PC-3 (cell line): ENCODE measurements around the gene PLA2G15. TPM values are rescaled to one million over a fixed set of nuclear protein-coding genes. Genes with fewer than 3 reads are reported as not detected.

Experiments used
- ATAC-seq: fragments of 200-7000 bp; cut with Tn5 transposase; 2 replicates; pipeline ENCODE4 v1.9.1; 2020; ENCODE audit warnings: mild to moderate bottlenecking, moderate library complexity
- BruUV-seq: library from RNA; stranded (reverse); fragments of 400-500 nt; replicated peaks from 2 replicates; lab custom pipeline; 2021; lab: Mats Ljungman, UMichigan
- CTCF ChIA-PET: fragments of 300-600 bp; sonication (Branson Sonifier 250); formaldehyde crosslinking; loops from one replicate; lab custom pipeline; 2022; ENCODE audit warnings: antibody characterized with exemption; lab: Charles Lee
- POLR2A ChIA-PET: fragments of 300-600 bp; sonication (Branson Sonifier 250); formaldehyde crosslinking; loops from one replicate; lab custom pipeline; 2022; ENCODE audit warnings: antibody characterized with exemption; ENCODE audit not compliant: unreplicated experiment; lab: Charles Lee
- DNase-seq: peaks from one replicate; pipeline ENCODE4 v3.0.0-alpha.2; 2015
- H2AFZ ChIP-seq: fragments of 300-600 bp; sonication (generic); 2 replicates; pipeline ENCODE4 v1.6.0; 2016; ENCODE audit warnings: antibody characterized with exemption, low read length
- H3F3A ChIP-seq: fragments of 300-600 bp; sonication (generic); one replicate; pipeline ENCODE4 v1.6.0; 2017; ENCODE audit warnings: antibody characterized with exemption, low read length, control low read depth, mild to moderate bottlenecking; ENCODE audit not compliant: unreplicated experiment
- H3K27ac ChIP-seq: fragments of 300-600 bp; sonication (generic); 2 replicates; pipeline ENCODE4 v1.5.1; 2016; ENCODE audit warnings: mild to moderate bottlenecking, low read length
- H3K27me3 ChIP-seq: fragments of 300-600 bp; sonication (generic); 2 replicates; pipeline ENCODE4 v1.6.1; 2016; ENCODE audit warnings: low read length, mixed read lengths
- H3K36me3 ChIP-seq: fragments of 300-600 bp; sonication (generic); 2 replicates; pipeline ENCODE4 v1.6.1; 2016; ENCODE audit warnings: low read depth, mixed run types, low read length, mixed read lengths
- H3K4me1 ChIP-seq: fragments of 300-600 bp; sonication (generic); 2 replicates; pipeline ENCODE4 v1.5.1; 2016; ENCODE audit warnings: low read length; ENCODE audit not compliant: insufficient read depth
- H3K4me2 ChIP-seq: fragments of 300-600 bp; sonication (generic); 2 replicates; pipeline ENCODE4 v1.6.0; 2016; ENCODE audit warnings: low read length
- H3K4me3 ChIP-seq: fragments of 300-600 bp; sonication (generic); 2 replicates; pipeline ENCODE4 v1.5.1; 2016; ENCODE audit warnings: mild to moderate bottlenecking, low read length, mixed read lengths
- H3K79me2 ChIP-seq: fragments of 300-600 bp; sonication (generic); 2 replicates; pipeline ENCODE4 v1.6.1; 2017; ENCODE audit warnings: low read length, mixed read lengths
- H3K9ac ChIP-seq: fragments of 300-600 bp; sonication (generic); 2 replicates; pipeline ENCODE4 v1.6.0; 2016; ENCODE audit warnings: mild to moderate bottlenecking, low read length
- H3K9me2 ChIP-seq: fragments of 300-600 bp; sonication (generic); replicated peaks from 2 replicates; pipeline ENCODE4 v1.6.1; 2016; ENCODE audit warnings: mixed run types, low read length, mixed read lengths
- H3K9me3 ChIP-seq: fragments of 300-600 bp; sonication (generic); 2 replicates; pipeline ENCODE4 v1.6.1; 2016; ENCODE audit warnings: low read length, mixed read lengths
- H4K20me1 ChIP-seq: fragments of 300-600 bp; sonication (generic); 2 replicates; pipeline ENCODE4 v1.6.1; 2016; ENCODE audit warnings: low read length, mixed read lengths
- CTCF ChIP-seq: fragments of 300-600 bp; sonication (generic); conservative IDR thresholded peaks from 2 replicates; pipeline ENCODE4 v1.5.1; 2017; ENCODE audit warnings: antibody characterized with exemption, low read depth, mild to moderate bottlenecking, low read length
- EZH2 ChIP-seq: fragments of 300-600 bp; sonication (generic); IDR thresholded peaks from one replicate; pipeline ENCODE4 v1.6.1; 2017; ENCODE audit warnings: antibody characterized with exemption, mild to moderate bottlenecking, low read length; ENCODE audit not compliant: unreplicated experiment
- EZH2phosphoT487 ChIP-seq: fragments of 300-600 bp; sonication (generic); IDR thresholded peaks from 2 replicates; pipeline ENCODE4 v1.6.1; 2018; ENCODE audit warnings: mild to moderate bottlenecking, antibody characterized with exemption, low read length, borderline replicate concordance
- intact Hi-C: fragments of 100-400 bp; cut with micrococcal nuclease; formaldehyde crosslinking; loops from 2 replicates; pipeline ENCODE4 v1.9.0; 2023
- total RNA-seq: library from RNA; depleted of rRNA; stranded (reverse); fragments of >200 nt; gene quantifications from 2 replicates; pipeline ENCODE4 v1.2.3, GENCODE V29; 2014

The PLA2G15 gene
- total RNA-seq, 1 experiment from 2014 or later = 16.4 TPM

GRCh38 chr16:68226116-68226515 is 19.1 kb upstream of the PLA2G15 start:
- H3K9me2 ChIP-seq = no peaks in the 10 kb centered on the region
- no peak for TF ChIP-seq EZH2phosphoT487
- no peak for TF ChIP-seq CTCF
- TF ChIP-seq EZH2 = no peak
- no peak overlapping the region for H3K9ac ChIP-seq
- CTCF ChIA-PET = no interaction called here
- ATAC-seq (no peak), DNase-seq (no peak)
- BruUV-seq = no TSS peak
- 0 out of 2 replicates have a peak, but pooled peaks cover 7% of the 10 kb centered on the region for H3K79me2 ChIP-seq
- H3K9me3 ChIP-seq = no peaks in the 10 kb centered on the region
- H2AFZ ChIP-seq = no peak overlapping the region
- no peaks in the 10 kb centered on the region for H3K4me1 ChIP-seq
- peaks cover 14% of the 10 kb centered on the region; the same call in 1 of the 2 replicates for H4K20me1 ChIP-seq
- no peak overlapping the region for H3K4me2 ChIP-seq
- intact Hi-C loops = no loop called here
- no peak overlapping the region for H3K27ac ChIP-seq
- no peak overlapping the region for H3K4me3 ChIP-seq
- H3F3A ChIP-seq = no peaks in the 10 kb centered on the region
- peaks cover 17% of the 10 kb centered on the region for H3K36me3 ChIP-seq
- no peaks in the 10 kb centered on the region for H3K27me3 ChIP-seq
- POLR2A ChIA-PET = no interaction called here

- H3K27me3 ChIP-seq = no peaks in the 10 kb centered on the region
- intact Hi-C loops = no loop called here
- no peak overlapping the region for H2AFZ ChIP-seq
- H4K20me1 ChIP-seq = peaks cover 14% of the 10 kb centered on the region; the same call in 1 of the 2 replicates
- H3K79me2 ChIP-seq = peaks cover 13% of the 10 kb centered on the region; the same call in 1 of the 2 replicates
- TF ChIP-seq EZH2 (no peak), CTCF (no peak), EZH2phosphoT487 (no peak)
- H3K9me3 ChIP-seq = no peaks in the 10 kb centered on the region
- H3F3A ChIP-seq = no peaks in the 10 kb centered on the region
- no TSS peak for BruUV-seq
- ChIA-PET POLR2A (no interaction called here), CTCF (interaction anchor here (1.0 kb wide), 1 partner anchor 245 kb away, joined by 3 read pairs; no protein-coding TSS in a partner anchor)
- ATAC-seq (no peak), DNase-seq (no peak)
- H3K4me3 ChIP-seq = no peak overlapping the region
- no peak overlapping the region for H3K9ac ChIP-seq
- H3K4me2 ChIP-seq = no peak overlapping the region
- H3K9me2 ChIP-seq = no peaks in the 10 kb centered on the region
- H3K36me3 ChIP-seq = peaks cover 21% of the 10 kb centered on the region
- no peaks in the 10 kb centered on the region for H3K4me1 ChIP-seq
- H3K27ac ChIP-seq = no peak overlapping the region
Measured at GRCh38 chr16:68227183-68227793, 17.9 kb upstream of the PLA2G15 start.
